Measurements from ENCODE around the gene PARP6. TPM values are rescaled to one million over a fixed set of nuclear protein-coding genes. Genes with fewer than 3 reads are reported as not detected.

The PARP6 gene
- total and polyA plus RNA-seq, 9 of the 15 experiments (the other 6 are each of a cell fraction or from before 2014, with no cell fraction given), result 14.8 to 83.2 (median 28.3) TPM

- TF ChIP-seq LEF1 (IDR thresholded peaks at IDR 0.05), result peak; percentile 59; the same call in 1 of the 2 replicates
- peak; percentile 28; the same call in 1 of the 2 replicates for TF ChIP-seq HMBOX1 (IDR thresholded peaks at IDR 0.05)
- peak; percentile 71 for TF ChIP-seq ATF7 (IDR thresholded peaks at IDR 0.05)
- peak; percentile 88 for TF ChIP-seq EP300 (IDR thresholded peaks at IDR 0.05; ENCODE audit: low read length)
- peak; percentile 89 for TF ChIP-seq POLR2AphosphoS5 (IDR thresholded peaks at IDR 0.05; ENCODE audit: control insufficient read depth, insufficient read depth, low read depth, low read length)
- TF ChIP-seq TAF7 (tag; IDR thresholded peaks at IDR 0.05), result peak; percentile 97
- TF ChIP-seq ATF6 (CRISPR knock-in tag; IDR thresholded peaks at IDR 0.05), result 0 out of 2 replicates have a peak, but pooled peaks have one; percentile 64
- 0 out of 2 replicates have a peak, but pooled peaks have one; percentile 8 for TF ChIP-seq E2F3 (CRISPR knock-in tag; IDR thresholded peaks at IDR 0.05)
- peak; percentile 97 for TF ChIP-seq ZNF766 (CRISPR knock-in tag; conservative IDR thresholded peaks at IDR 0.05)
Measured at GRCh38 chr15:72237029-72237852, 35.1 kb downstream of the PARP6 start (continued).
